Camera-type eye (tissue), 1 donor: Measurements from ENCODE around the gene UTP25. TPM values are rescaled to one million over a fixed set of nuclear protein-coding genes. Genes with fewer than 3 reads are reported as not detected.

Experiments
- total RNA-seq: library from RNA; depleted of rRNA; stranded (reverse); fragments of >200 nt; gene quantifications from one replicate; pipeline ENCODE4 v1.2.3, GENCODE V29; 2014

The UTP25 gene, protein sequence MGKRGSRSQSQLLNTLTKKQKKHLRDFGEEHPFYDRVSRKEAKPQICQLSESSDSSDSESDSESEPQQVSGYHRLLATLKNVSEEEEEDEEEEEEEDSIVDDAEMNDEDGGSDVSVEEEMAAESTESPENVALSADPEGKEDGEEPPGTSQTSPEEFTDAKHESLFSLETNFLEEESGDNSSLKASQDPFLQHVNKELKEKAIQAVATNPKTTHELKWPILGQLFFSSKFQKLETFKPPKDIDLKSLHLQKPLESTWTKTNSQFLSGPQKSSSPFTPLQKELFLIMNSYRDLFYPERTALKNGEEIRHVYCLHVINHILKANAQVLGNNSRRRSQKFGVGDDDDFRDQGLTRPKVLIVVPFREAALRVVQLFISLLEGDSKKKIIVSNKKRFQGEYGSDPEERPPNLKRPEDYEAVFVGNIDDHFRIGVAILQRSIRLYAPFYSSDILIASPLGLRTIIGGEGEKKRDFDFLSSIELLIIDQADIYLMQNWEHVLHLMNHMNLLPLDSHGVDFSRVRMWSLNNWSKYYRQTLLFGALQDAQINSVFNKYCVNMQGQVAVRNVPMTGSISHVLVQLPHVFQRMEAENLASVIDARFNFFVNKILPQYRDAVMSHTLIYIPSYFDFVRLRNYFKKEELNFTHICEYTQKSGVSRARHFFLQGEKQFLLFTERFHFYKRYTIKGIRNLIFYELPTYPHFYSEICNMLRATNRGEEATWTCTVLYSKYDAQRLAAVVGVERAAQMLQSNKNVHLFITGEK
- total RNA-seq, result 10.4 TPM

DNA sequence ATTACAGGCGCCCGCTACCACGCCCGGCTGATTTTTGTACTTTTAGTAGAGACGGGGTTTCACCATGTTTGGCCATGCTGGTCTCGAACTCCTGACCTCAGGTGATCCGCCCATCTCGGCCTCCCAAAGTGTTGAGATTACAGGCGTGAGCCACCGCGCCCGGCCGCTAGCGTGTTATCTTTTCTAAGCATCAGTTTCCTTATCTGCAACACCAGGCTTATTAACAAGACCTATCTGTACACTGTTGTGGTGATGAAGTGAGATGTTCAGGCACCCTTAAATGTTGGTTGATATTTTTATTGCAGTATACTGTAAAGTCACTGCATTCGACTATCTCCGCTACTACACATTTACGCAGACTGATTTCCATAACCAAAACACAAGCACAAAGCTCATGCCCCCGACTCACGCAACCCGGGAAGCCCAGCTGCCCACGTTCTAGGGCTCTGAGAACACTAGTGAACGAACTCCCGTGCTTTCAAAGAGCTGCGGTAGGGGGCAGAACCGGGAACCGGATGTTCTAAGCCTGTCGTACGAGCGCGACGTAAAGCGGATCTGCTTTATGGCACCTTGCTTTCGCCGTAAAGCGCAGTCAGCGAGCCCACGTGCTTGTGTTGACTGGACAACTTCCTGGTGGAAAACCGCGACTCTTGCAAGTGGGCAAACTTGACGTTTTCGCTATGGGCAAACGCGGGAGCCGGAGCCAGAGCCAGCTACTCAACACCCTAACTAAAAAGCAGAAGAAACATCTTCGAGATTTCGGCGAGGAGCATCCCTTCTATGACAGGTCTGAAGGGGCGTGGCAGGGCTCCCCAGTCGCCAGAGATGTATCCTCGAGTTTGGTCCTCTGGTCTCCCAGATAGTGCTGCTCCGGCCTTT is at the start of gene UTP25:
Gene UTP25 (plus strand): TSS at position 589 of the 879 bp plus-strand sequence. CDS start 92 bp downstream, at position 681.

DNA sequence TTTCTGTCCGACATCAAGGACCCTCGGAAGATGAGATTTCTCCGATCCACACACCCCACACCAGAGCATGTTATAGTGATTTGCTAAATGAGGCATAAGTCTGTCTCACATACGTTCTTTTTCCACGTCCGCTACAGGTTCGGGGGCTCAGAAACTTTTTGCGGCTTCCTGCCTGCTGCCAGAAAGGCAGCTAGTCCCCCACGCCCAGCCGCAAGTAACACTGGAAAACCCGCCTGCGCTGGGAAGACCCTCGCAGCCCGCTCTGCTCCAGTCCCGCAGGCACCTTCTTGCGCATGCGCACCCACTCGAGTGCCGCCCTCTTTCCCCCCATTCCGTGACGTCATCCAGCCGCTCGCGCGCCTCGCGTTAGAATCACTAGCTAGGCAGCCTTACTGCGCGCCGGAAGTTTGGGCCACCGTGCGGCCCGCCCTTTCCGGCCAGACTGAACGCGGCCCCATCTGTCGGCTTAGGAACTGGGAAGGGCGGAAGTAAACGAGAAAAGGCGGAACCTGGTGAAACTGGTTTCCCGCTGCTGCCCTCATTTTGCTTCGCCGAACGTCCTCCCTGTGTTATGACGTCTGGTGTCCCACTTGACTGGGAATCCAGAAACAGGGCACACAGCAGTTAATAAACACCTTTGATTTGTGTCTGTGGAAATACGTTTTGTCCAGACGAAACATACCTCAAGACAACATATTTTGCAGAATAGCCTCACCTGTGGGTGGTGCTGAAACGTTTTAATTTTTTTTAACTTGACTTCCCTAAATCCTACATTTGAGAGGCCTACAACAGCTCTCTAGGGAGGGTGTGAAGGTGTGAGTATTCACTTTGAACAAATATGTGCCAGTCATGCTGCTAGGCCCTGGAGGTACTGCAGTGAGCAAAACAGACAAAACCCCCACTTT is 43.3 kb upstream of the UTP25 start, which contains the start of gene C1orf74:
Gene C1orf74 (minus strand): TSS at position 295 of the 905 bp plus-strand sequence. CDS start 925 bp downstream, outside the sequence.

DNA sequence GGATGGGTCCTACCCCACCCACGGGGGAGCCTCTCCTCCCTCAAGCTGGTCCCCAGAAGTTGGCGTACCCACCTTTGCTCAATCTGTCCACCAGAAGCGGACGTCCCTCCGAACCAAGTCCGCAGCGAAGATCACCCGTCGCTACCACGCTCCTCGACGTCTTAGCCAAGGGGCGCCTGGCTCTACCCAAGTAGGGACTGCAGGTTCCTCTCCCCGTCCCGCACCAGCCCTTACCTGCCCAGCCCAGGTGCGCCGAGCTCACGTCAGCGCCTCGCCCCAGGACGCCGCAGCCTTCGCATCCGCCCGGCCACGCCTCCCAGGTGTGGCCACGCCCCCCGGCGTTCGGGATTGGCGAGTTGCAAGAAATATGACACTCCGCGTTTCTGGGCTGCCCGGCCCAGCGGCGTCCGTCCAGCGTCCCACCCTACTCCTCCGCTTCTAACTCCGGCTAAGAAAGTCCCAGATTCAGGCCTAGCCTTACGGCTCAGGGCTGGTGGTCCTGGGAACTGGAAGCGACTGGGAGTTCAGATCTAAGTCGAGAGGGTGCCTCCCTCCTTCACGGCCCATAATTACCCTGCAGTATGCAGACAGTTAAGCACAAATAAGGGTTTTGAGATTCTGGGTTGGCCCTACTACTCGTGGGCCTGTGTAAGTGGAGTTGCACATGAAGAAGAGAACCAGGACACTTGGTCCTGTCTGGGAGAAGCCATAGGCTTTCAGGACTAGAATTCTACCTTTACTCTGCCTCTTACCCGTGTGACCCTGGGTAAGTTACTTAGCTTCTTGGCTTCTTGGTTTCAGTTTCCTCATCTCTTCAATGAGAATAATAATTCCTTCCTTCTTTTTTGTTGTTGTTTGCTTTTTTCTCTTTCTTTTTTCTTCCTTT is 21.7 kb upstream of the UTP25 start, which contains the start of gene IRF6:
Gene IRF6 (minus strand): TSS at position 268 of the 886 bp plus-strand sequence. CDS start 4,729 bp downstream, outside the sequence.

Other genes with a start within 250 kb of the UTP25 start
- 0.93 TPM for gene CAMK1G, start 244.3 kb upstream of the UTP25 start, total RNA-seq
- 11.1 TPM for gene LAMB3, start 175.5 kb upstream of the UTP25 start, total RNA-seq
- gene G0S2, start 152.6 kb upstream of the UTP25 start, total RNA-seq, result 9.5 TPM
- gene HSD11B1, start 123.1 kb upstream of the UTP25 start, total RNA-seq, result 0.77 TPM
- gene TRAF3IP3, start 71.9 kb upstream of the UTP25 start, total RNA-seq, result 0.99 TPM
- gene C1orf74, start 43.4 kb upstream of the UTP25 start, total RNA-seq, result 2.6 TPM
- 7.8 TPM for gene IRF6, start 21.8 kb upstream of the UTP25 start, total RNA-seq
- gene SYT14, start 110.2 kb downstream of the UTP25 start, total RNA-seq, result 23.6 TPM